ENCODE data around the gene CDH4.

DNA sequence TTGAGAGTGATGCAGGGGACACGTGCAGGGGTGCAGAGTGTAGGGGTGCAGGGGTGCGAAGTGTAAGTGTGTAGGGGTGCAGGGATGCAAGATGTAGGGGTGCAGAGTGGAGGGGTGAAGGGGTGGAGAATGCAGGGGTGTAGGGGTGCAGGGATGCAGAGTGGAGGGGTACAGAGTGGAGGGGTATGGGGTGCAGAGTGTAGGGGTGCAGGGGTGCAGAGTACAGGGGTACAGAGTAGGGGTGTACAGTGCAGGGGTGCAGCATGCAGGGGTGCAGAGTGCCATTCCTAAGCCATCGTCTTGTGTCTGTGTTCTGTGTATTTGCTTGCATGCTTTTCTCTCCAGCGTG, 468.3 kb downstream of the CDH4 start:
- TF ChIP-seq EZH2 (IDR thresholded peaks at IDR 0.05; ENCODE audit: low read depth) = no peak
- TF ChIP-seq, protein P1, sequence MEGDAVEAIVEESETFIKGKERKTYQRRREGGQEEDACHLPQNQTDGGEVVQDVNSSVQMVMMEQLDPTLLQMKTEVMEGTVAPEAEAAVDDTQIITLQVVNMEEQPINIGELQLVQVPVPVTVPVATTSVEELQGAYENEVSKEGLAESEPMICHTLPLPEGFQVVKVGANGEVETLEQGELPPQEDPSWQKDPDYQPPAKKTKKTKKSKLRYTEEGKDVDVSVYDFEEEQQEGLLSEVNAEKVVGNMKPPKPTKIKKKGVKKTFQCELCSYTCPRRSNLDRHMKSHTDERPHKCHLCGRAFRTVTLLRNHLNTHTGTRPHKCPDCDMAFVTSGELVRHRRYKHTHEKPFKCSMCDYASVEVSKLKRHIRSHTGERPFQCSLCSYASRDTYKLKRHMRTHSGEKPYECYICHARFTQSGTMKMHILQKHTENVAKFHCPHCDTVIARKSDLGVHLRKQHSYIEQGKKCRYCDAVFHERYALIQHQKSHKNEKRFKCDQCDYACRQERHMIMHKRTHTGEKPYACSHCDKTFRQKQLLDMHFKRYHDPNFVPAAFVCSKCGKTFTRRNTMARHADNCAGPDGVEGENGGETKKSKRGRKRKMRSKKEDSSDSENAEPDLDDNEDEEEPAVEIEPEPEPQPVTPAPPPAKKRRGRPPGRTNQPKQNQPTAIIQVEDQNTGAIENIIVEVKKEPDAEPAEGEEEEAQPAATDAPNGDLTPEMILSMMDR (conservative IDR thresholded peaks at IDR 0.05) = no peak
